ENCODE results near the gene MED28.

The MED28 gene

DNA sequence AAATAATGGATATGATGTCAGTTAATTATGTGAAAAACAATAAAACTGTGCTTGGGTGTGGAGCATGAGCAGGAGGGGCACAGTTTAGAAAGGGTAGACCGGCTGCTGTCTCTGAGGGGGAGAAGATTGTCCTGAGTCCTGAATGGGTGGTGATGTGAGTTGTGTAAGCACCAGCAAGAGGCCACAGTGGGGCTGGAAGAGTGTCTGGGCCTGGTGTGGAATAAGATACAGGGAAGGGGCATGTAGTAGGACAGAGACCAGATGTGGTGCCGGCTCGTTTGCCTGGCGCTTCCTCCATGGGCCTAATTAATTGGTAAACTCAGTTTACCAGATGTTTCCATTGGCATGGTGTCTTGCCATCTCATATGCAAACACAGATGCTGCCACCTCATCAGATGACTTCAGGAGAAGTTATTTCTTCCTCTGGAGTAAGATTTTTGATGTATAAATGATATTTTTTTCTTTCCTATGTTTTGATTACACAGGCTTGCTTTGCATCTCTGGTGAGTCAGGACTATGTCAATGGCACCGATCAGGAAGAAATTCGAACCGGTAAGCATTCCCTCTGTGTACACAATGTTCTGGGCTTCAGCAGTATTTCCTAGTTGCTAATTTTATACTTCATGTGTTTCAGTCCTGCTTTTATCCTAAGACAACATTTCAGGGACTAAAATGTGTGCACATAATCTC, 5.1 kb downstream of the MED28 start:
- TF ChIP-seq, protein P1, sequence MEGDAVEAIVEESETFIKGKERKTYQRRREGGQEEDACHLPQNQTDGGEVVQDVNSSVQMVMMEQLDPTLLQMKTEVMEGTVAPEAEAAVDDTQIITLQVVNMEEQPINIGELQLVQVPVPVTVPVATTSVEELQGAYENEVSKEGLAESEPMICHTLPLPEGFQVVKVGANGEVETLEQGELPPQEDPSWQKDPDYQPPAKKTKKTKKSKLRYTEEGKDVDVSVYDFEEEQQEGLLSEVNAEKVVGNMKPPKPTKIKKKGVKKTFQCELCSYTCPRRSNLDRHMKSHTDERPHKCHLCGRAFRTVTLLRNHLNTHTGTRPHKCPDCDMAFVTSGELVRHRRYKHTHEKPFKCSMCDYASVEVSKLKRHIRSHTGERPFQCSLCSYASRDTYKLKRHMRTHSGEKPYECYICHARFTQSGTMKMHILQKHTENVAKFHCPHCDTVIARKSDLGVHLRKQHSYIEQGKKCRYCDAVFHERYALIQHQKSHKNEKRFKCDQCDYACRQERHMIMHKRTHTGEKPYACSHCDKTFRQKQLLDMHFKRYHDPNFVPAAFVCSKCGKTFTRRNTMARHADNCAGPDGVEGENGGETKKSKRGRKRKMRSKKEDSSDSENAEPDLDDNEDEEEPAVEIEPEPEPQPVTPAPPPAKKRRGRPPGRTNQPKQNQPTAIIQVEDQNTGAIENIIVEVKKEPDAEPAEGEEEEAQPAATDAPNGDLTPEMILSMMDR (conservative IDR thresholded peaks at IDR 0.05): no peak

DNA sequence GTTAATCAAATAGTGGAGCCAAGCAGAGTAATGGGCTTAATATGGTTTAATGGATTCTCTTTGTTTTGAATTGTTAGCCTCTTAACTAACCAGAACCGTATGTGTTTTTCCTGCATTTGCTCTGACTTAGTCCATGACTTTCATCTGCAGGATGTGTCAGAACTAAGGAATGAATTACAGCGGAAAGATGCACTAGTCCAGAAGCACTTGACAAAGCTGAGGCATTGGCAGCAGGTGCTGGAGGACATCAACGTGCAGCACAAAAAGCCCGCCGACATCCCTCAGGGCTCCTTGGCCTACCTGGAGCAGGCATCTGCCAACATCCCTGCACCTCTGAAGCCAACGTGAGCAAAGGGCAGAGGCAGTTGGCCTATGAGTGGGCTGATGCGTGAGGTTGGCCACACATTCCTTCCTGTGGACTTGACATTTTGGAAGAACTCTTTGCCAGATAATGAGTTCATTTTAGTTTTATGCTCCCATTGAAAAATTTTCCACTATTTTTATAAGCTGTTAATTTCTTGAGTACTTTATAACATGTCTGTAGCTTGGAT, 9.1 kb downstream of the MED28 start:
- H3K27ac ChIP-seq: no peak overlapping the region
- TF ChIP-seq, protein P1 (conservative IDR thresholded peaks at IDR 0.05): no peak

More for the DNA sequence above, 5.1 kb downstream of the MED28 start:
- no peak overlapping the region for H3K27ac ChIP-seq

DNA sequence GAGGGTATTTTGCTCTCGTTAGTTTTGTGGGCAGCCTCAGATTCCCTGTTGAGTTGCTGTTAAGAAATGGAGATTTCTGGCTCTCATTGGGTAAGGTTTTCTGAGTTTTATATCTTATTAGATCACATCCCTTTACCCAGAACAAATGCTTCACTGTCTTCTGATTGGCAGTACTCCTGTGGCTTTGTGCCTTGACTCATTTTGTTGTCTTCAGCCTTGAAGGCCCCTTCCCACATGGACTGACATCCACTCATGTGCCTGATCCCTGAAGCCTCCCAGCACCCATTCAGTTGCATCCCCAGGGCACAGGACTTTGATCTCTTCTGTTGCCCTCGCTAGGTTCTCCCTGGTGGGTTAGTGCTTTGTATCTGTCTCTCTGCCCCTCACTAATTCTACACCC, 10.4 kb downstream of the MED28 start:
- TF ChIP-seq, protein P1 (conservative IDR thresholded peaks at IDR 0.05): no peak

DNA sequence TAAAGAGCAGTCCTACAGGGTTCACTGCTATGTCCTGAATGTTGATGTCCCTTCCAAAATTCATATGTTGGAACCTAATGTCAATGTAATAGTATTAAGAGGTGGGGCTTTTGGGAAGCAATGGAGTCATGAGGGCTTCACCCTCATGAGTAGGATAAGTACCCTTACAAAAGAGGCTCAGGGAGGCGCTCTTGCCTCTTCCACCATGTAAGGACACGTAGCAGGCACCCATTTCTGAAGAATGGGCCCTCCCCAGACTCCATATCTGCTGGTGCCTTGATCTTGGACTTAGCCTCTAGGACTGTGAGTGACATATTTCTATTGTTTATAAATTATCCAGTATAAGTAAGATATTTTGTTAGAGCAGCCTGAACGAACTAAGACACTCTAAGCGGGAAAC, 15.8 kb downstream of the MED28 start:
- TF ChIP-seq, protein P1 (conservative IDR thresholded peaks at IDR 0.05): no peak
- H3K27ac ChIP-seq: no peak overlapping the region

More for the DNA sequence above, 10.4 kb downstream of the MED28 start:
- no peak overlapping the region for H3K27ac ChIP-seq

DNA sequence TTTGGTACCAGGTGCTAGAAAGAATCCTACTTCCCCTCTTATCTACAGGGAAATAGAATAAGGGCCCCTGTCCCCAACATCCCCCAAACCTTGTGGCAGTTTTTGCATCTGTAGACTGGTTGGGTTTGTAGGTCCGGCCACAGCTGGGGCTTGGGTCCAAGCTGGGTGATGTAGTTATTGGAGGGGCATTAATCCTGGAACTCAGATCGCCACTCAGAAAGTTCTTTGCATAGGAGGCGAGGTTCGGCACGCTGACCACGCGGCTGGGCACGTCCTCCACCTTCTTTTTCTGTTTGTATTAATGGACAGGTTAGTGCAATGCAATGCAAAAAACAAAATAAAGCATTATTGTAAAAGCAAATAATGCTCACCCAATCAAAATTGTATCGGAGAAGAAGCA, 19.2 kb downstream of the MED28 start:
- no peak overlapping the region for H3K27ac ChIP-seq
- TF ChIP-seq, protein P1 (conservative IDR thresholded peaks at IDR 0.05): no peak

DNA sequence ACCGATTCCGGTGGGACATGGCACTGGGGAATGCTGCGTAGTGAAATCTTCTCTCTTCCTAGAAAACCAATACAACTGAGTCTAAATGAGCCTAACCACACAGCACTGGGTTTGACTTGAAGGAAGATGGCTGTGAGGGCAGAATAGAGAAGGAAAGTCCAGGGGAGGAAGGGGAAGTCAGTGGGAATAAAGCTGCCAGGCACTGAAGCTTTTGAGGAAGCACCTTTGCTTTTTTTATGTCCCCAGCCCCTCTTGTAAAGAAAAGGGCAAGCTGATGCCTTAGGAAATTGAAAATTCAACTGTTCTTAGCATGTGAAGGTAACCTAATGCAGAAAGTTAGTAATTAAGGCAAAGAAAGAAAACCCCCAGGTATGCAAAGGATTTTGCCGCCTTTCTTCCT, 20.6 kb downstream of the MED28 start:
- H3K27ac ChIP-seq: no peak overlapping the region
- TF ChIP-seq, protein P1 (conservative IDR thresholded peaks at IDR 0.05): no peak

DNA sequence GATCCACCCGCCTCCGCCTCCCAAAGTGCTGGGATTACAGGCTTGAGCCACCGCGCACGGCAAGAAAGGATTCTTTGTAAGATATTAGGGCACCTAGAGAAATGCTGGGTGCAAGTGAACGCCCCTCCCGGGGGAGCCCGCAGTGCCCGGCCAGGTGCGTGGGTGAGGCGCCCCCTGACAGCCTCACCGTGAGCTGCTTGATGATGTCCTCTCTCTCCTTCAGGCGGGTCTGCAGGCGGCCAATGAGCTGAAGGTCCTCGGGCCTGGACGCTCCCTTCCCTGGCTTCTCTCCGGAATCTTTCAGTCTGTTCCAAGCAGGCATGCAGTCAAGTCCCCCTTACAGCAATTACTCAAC, 21.9 kb downstream of the MED28 start:
- TF ChIP-seq, protein P1 (conservative IDR thresholded peaks at IDR 0.05): no peak
- no peak overlapping the region for H3K27ac ChIP-seq
